Activated gamma-delta T cell (primary cell): ENCODE results near the gene DLG2.
"Not testable (repeated sequence)": the region's sequence is repeated elsewhere in the genome, so short reads cannot be mapped to it uniquely, and the experiment has no call there.

Source experiments
- DNase-seq: peaks from one replicate; lab custom pipeline; 2025; lab: John Stamatoyannopoulos, UW

The DLG2 gene

GRCh38 chr11:84837402-84838069, 789.6 kb downstream of the DLG2 start:
- DNase-seq: no peak

GRCh38 chr11:84836371-84836770, 790.8 kb downstream of the DLG2 start:
- no peak for DNase-seq

- no peak for DNase-seq
These were observed 793.6 kb downstream of the DLG2 start for GRCh38 chr11:84833488-84834088.

- DNase-seq: no peak
These were observed 796.8 kb downstream of the DLG2 start for GRCh38 chr11:84830372-84830771.

- no peak for DNase-seq
These were observed 798.0 kb downstream of the DLG2 start for GRCh38 chr11:84829162-84829561.

GRCh38 chr11:84828616-84829015, 798.5 kb downstream of the DLG2 start:
- DNase-seq: no peak

- no peak for DNase-seq
These were observed 802.0 kb downstream of the DLG2 start for GRCh38 chr11:84825106-84825660.

GRCh38 chr11:84824624-84825023, 802.5 kb downstream of the DLG2 start:
- no peak for DNase-seq

GRCh38 chr11:84819537-84819936, 807.6 kb downstream of the DLG2 start:
- no peak for DNase-seq

- no peak for DNase-seq
These were observed 808.0 kb downstream of the DLG2 start for GRCh38 chr11:84819128-84819527.

GRCh38 chr11:84817998-84818397, 809.1 kb downstream of the DLG2 start:
- DNase-seq: no peak

GRCh38 chr11:84812471-84812969, 814.6 kb downstream of the DLG2 start:
- DNase-seq: no peak

- no peak for DNase-seq
These were observed 820.8 kb downstream of the DLG2 start for GRCh38 chr11:84806354-84806753.

- no peak for DNase-seq
These were observed 823.1 kb downstream of the DLG2 start for GRCh38 chr11:84804041-84804440.

GRCh38 chr11:84800755-84801346, 826.3 kb downstream of the DLG2 start:
- no peak for DNase-seq

- DNase-seq: no peak
These were observed 828.0 kb downstream of the DLG2 start for GRCh38 chr11:84799112-84799511.

GRCh38 chr11:84795698-84796097, 831.4 kb downstream of the DLG2 start:
- DNase-seq: no peak

GRCh38 chr11:84794663-84795443, 832.3 kb downstream of the DLG2 start:
- DNase-seq: peak; percentile 5

- DNase-seq: no peak
These were observed 833.8 kb downstream of the DLG2 start for GRCh38 chr11:84793318-84793717.

- DNase-seq: no peak
These were observed 836.2 kb downstream of the DLG2 start for GRCh38 chr11:84790849-84791427.

GRCh38 chr11:84788220-84788619, 838.9 kb downstream of the DLG2 start:
- no peak for DNase-seq

- DNase-seq: not testable (repeated sequence)
These were observed 843.0 kb downstream of the DLG2 start for GRCh38 chr11:84784158-84784557.
